Astrocyte of the spinal cord (primary cell): ENCODE results near the gene SLC39A5.

Source experiments
- DNase-seq: peaks from one replicate; pipeline ENCODE4 v3.0.0; 2011; ENCODE audit warnings: low read depth, low spot score
- H3K4me3 ChIP-seq: 2 replicates; pipeline ENCODE4 v1.5.1; 2011; ENCODE audit warnings: low read depth, mild to moderate bottlenecking, low read length, moderate library complexity
- in situ Hi-C: cut with HindIII; loops from 2 replicates; pipeline ENCODE4 v1.10.0; 2017; ENCODE audit warnings: low sequenced_read_pairs
- TF ChIP-seq, protein P1 (sequence below): IDR thresholded peaks from 2 replicates; pipeline ENCODE4 v1.5.1; 2012; ENCODE audit warnings: low read depth, mild to moderate bottlenecking, low read length, inconsistent platforms

Gene SLC39A5

DNA sequence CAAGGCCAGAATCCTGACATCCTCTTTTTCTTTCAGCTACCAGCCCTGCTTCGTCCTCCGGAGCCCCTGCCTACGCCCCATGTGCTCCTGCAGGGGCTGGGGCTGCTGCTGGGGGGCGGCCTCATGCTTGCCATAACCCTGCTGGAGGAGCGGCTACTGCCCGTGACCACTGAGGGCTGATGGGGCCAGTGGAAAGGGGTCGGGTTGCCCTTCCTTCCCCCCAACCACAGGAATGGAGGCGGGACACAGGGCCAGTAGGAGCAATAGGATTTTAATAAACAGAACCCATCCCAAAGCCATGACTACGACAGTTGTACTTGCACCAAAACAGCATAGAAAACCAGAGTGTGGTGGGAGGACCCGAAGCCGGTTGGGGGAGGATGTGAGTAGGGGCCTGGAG lies 7.7 kb downstream of the SLC39A5 start:
- DNase-seq: no peak
- H3K4me3 ChIP-seq: no peak overlapping the region
- TF ChIP-seq, protein P1, sequence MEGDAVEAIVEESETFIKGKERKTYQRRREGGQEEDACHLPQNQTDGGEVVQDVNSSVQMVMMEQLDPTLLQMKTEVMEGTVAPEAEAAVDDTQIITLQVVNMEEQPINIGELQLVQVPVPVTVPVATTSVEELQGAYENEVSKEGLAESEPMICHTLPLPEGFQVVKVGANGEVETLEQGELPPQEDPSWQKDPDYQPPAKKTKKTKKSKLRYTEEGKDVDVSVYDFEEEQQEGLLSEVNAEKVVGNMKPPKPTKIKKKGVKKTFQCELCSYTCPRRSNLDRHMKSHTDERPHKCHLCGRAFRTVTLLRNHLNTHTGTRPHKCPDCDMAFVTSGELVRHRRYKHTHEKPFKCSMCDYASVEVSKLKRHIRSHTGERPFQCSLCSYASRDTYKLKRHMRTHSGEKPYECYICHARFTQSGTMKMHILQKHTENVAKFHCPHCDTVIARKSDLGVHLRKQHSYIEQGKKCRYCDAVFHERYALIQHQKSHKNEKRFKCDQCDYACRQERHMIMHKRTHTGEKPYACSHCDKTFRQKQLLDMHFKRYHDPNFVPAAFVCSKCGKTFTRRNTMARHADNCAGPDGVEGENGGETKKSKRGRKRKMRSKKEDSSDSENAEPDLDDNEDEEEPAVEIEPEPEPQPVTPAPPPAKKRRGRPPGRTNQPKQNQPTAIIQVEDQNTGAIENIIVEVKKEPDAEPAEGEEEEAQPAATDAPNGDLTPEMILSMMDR: no peak
- in situ Hi-C loops: no loop called here

DNA sequence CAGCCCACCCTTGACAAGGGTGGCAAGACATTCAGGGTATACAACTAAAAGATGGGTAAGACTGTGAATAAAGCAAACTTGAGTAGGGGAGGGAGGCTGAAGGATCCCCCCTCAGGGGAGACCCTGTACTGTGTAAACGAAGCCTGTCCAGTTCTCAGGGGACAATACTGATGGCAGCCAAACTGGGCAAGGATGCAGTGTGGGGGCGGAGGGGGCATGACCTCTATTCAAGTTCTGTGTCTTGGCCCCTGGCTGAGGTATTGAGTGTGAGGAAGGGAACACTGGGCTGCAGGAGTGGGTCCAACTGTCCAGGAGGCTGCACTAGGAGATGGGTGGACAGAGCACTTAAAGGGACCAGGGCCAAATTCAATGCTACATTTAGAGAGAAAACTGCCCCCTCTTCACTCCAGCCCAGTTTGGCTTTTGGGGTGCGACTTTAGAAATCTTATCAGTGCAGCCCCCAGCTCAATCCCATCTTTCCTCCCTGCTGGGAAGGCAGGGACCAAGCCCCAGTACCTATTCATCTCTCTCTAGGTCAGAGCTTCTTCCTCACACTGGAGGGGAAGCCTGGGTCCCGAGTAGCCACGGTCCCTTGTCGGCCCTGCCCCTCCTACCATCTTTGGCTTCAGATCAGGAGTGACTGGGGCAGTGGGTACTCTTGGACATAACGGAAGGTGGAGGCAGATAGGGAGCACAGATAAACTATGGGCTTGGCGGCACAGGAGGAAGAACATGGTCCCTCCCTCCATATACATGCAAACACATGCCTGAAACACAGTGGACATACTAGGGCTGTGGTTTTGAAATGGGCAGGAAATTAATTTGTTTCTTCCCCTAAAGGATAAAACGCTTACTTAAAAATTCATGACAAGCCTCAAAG lies 11.8 kb downstream of the SLC39A5 start:
- TF ChIP-seq, protein P1: no peak
- in situ Hi-C loops: no loop called here
- no peak for DNase-seq
- no peak overlapping the region for H3K4me3 ChIP-seq

DNA sequence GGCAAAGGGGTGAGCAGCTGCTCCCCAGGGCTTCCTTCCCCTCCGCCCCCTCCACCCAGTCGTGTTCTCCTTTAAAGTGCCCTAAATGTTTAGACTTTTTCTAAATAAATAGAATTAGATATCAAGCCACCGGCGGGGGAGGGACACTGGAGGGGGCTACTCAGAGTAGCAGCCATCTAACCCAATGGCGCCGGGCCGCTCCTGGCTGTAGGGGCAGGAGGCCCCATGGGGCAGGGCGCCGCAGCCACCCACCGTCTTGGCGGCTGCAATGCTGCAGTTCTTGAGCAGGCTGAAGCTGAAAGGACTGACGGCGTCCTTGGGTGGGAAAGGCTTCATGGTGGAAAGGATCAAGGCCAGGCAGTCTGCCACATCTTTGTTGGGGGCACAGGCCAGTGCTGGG lies 13.1 kb downstream of the SLC39A5 start:
- H3K4me3 ChIP-seq: no peak overlapping the region
- no peak for DNase-seq
- in situ Hi-C loops: no loop called here
- TF ChIP-seq, protein P1: no peak

DNA sequence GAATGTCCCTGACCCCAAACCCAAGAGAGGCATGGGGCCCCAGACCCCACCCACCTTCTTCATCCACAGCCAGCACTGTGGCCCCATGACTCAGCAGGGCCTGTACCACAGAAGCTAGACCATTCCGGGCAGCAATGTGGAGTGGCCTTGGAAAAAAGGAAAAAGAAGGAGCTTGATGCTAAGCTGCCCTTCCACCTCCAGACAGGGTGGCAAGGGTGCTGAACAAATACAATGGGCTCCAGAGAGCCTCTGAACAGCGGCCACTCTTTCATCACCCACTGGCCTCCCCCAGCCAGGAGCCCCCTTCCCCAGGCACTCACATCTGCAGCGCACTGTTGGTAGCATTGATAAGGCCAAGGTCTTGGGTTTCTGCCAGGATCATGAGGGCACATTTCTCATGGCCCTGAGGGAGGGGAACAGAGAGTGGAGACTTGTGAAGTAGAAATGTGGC lies 13.9 kb downstream of the SLC39A5 start:
- TF ChIP-seq, protein P1: no peak
- in situ Hi-C loops: no loop called here
- DNase-seq: no peak
- no peak overlapping the region for H3K4me3 ChIP-seq

DNA sequence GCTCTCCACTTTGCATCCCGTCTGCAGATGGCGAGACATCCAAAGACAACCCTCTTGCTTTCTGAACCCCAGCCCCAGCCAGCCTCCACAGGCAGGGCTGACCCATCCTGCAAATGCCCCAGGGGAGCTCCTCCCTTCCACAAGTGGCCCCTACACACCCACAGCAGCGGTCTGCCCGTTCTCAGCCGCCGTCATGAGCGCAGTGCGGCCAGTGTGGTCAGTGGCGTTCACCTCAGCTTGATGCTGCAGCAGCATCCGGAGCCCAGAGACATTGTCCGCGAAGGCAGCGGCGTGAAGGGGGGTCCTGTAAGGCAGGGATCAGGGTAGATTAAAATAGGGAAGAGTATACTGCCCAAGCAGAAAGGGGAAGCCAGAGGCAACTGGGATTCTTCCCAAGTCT lies 14.6 kb downstream of the SLC39A5 start:
- in situ Hi-C loops: no loop called here
- TF ChIP-seq, protein P1: no peak
- no peak overlapping the region for H3K4me3 ChIP-seq
- DNase-seq: no peak

DNA sequence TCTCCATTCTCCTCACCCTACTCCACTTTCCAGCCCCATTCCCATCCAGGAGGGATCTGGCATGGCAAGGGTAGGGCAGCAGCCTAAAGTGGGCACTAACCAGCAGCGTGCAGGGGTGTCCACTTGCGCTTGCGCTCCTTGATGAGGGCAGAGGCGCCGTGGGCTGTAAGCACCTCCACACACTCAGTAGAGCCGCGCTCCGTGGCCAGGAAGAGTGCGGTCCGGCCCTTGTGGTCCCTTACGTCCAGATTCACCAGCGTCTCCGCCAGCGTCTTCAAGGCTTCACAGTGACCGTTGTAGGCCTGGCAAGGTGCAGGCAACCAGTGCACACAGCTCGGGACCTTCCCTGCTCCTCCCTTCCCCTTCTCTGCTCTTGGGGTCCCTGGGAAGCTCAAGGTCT lies 18.1 kb downstream of the SLC39A5 start:
- TF ChIP-seq, protein P1: no peak
- no peak for DNase-seq
- in situ Hi-C loops: no loop called here
- no peak overlapping the region for H3K4me3 ChIP-seq
